Renal cortical epithelial cell (primary cell): ENCODE results near the gene RPL39. TPM values are rescaled to one million over a fixed set of nuclear protein-coding genes. Genes with fewer than 3 reads are reported as not detected.
"Not testable (repeated sequence)": the region's sequence is repeated elsewhere in the genome, so short reads cannot be mapped to it uniquely, and the experiment has no call there.

ENCODE experiments used
- DNase-seq: peaks from one replicate; pipeline ENCODE4 v3.0.0-alpha.2; 2011; ENCODE audit warnings: low read depth
- total RNA-seq: library from RNA; depleted of rRNA; stranded (reverse); fragments of >200 nt; gene quantifications from 2 replicates; pipeline ENCODE4 v1.2.3, GENCODE V29; 2014

The RPL39 gene
- total RNA-seq, result 3,025 and 7,934 TPM in 2 replicates

- DNase-seq, result peak; percentile 80
These were observed at the start of gene RPL39 for GRCh38 chrX:119791437-119792231. Gene RPL39 (minus strand): TSS chrX:119791630. CDS start chrX:119791576, 54 bp downstream.

GRCh38 chrX:119833905-119834304 is 42.5 kb upstream of the RPL39 start:
- DNase-seq, result no peak

GRCh38 chrX:119828446-119828845 is 37.0 kb upstream of the RPL39 start:
- peak; percentile 1 for DNase-seq

- DNase-seq, result peak; percentile 40
These were observed 35.0 kb upstream of the RPL39 start for GRCh38 chrX:119826399-119826959.

- DNase-seq, result not testable (repeated sequence)
These were observed 32.8 kb upstream of the RPL39 start for GRCh38 chrX:119824221-119824620.

DNA sequence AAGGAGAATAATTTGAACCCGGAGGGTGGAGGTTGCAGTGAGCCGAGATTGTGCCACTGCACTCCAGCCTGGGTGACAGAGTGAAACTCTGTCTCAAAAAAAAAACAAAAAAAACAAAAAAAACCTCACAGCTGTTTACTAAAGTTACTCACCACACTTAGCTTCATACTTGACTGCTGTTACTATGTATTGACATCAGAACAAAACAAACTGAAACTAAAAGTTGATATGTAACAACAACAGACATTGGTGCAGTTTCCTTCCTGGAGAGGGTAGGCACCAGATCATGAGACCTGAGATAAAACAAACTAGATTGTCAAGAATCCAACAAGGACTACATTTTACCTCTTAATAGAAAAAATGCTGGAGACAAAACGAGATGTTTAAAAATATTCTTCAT is 30.3 kb upstream of the RPL39 start:
- DNase-seq, result peak; percentile 78

DNA sequence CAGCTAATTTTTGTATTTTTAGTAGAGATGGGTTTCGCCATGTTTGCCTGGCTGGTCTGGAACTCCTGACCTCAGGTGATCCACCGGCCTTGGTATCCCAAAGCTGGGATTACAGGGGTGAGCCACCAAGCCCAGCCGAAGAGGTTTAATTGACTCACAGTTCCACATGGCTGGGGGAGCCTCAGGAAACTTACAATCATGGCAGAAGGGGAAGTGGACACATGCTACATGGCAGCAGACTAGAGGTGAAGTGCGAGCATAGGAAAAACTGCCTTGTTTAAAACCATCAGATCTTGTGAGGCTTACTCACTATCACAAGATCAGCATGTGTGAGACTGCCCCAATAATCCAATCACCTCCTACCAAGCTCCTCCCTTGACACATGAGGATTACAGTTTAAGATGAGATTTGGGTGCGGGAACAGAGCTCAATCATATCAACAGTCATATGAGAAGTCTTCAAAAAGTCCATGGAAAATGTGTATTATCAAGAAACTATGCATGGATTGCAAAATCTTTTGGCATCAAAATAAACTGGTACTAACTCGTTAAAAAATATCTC is 25.8 kb upstream of the RPL39 start:
- no peak for DNase-seq

DNA sequence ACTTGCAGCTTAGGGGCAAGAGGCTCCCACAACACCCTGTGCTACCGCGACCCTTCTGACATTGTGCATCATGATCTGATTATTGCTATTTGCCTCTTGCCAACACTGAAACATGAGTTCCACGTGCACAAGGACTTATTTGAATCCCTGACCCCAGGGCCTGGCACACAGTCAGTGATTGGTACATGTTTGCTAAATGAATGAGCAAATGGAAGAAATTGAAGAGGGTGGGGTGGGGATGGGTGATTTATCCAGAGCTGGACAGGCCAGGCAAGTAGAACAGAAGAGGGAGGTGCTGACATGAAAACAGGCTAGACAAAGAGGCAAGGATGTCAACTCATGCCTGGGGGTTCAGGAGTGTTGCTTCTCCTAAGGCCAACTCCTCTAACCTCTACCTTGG is 24.9 kb upstream of the RPL39 start:
- DNase-seq, result no peak

DNA sequence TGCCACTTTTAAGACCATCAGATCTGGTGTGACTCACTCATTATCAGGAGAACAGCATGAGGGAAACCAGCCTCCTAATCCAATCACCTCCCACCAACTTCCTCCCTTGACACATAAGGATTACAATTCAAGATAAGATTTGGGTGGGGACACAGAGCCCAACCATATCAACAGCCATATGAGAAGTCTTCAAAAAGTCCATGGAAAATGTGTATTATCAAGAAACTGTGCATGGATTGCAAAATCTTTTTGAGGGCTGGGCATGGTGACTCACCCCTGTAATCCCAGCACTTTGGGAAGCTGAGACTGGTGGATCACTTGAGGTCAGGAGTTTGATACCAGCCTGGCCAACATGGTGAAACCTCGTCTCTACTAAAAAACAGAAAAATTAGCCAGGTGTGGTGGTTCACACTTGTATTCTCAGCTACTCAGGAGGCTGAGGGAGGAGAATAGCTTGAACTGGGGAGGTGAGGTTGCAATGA is 17.8 kb upstream of the RPL39 start:
- no peak for DNase-seq

DNA sequence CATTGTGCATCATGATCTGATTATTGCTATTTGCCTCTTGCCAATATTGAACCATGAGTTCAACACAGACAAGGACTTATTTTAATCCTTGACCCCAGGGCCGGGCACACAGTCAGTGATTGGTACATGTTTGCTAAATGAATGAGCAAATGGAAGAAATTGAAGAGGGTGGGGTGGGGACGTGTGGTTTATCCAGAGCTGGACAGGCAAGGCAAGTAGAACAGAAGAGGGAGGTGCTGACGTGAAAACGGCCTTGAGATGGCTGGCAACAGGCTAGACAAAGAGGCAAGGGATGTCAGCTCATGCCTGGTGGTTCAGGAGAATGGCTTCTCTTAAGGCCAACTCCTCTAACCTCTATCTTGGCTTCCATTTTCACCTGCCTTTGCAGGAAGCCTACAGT is 17.0 kb upstream of the RPL39 start:
- DNase-seq, result not testable (repeated sequence)

GRCh38 chrX:119802546-119802945 is 11.1 kb upstream of the RPL39 start:
- DNase-seq, result no peak

- DNase-seq, result no peak
These were observed 10.1 kb upstream of the RPL39 start for GRCh38 chrX:119801253-119802221.

DNA sequence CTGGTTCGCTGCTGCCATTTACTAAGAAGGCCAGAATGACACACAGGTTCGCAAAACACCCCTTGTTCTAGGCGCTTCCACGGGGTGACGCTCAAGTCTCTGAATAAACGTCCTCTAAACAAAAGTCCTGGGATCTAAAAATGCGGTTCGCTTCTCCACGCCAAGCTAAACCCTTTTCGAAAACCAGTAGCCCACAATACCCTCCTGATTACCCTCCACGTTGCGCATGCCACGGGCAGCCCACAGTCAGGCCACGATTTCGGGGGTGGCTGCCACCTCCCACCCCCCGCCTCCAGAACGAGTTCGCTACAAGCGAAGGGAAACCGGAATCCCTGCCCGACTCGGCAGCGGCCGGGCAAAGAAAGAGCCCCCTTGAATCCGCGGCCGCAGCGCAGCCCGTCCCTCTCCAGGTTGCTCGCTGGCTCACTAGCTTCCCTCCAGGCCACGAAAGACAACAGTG is 423 bp downstream of the RPL39 start:
- peak; percentile 25 for DNase-seq

DNA sequence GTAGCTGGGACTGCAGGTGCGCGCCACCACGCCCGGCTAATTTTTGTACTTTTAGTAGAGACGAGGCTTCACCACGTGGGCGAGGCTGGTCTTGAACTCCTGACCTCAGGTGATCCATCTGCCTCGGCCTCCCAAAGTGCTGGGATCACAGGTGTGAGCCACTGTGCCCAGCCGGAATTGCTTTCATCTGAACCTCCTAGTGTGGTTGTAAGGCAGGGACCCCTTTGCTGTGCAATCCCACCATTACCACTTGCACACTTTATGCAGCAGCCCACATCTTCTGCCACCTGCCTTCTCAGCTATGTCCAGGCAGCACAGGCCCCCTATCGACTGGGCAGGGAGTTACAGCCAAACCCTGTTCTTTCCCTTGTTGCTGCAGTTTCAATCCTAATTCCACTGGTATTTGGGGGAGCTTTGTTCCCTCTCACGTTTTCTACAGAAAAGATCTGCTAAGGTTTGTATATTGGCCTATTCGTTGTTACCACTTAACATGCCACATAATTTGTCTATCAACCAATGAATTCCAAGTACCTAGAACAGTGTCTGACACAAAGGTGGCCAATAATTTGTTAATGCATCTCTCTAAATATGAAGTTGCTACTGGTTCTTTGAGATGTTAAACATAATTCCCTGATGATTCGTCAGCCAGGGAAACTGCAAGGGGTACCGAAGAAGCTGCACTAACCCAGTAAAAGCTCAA is 6.5 kb downstream of the RPL39 start:
- no peak for DNase-seq

DNA sequence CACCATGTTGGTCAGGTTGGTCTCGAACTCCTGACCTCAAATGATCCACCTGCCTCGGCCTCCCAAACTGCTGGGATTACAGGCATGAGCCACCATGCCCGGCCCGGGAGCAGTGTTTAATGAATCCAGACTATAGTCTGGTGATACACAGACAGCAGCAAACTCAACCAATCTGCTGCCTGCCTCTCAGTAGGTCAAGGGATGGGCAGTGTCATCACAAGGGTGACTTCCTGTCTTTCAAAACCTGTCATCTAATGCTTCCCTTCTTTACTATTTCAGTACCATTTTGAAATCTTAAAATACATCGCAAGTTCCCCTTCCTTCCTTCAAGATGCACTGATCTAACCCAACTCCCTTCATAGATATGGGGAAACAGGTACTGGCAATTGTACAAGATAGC is 8.4 kb downstream of the RPL39 start:
- DNase-seq, result no peak

DNA sequence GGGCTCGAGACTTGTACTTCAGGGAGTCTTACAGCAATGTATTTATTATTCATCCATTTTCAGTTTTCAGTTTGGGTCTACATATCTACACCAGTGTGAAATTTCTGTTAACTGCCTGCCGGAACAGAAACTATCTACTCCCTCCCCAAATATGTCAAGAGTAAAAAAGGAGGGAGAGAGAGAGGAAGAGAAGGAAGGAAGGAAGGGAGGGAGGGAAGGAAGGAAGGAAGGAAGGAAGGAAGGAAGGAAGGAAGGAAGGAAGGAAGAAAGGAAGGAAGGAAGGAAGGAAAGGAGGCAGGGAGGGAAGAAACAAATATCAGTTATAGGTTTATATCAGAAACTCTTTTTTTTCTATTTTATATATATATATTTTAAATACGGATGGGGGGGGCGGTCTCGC is 12.6 kb downstream of the RPL39 start:
- DNase-seq, result no peak

- DNase-seq, result no peak
These were observed 15.8 kb downstream of the RPL39 start for GRCh38 chrX:119775517-119776238.

DNA sequence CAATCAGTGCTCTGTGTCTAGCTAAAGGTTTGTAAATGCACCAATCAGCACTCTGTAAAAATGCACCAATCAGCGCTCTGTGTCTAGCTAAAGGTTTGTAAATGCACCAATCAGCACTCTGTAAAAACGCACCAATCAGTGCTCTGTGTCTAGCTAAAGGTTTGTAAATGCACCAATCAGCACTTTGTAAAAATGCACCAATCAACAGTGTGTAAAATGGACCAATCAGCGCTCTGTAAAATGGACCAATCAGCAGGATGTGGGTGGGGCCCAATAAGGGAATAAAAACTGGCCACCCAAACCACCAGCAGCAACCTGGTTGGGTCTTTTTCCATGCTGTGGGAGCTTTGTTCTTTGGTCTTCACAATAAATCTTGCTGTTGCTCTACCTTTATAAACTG is 22.0 kb downstream of the RPL39 start:
- DNase-seq, result not testable (repeated sequence)

DNA sequence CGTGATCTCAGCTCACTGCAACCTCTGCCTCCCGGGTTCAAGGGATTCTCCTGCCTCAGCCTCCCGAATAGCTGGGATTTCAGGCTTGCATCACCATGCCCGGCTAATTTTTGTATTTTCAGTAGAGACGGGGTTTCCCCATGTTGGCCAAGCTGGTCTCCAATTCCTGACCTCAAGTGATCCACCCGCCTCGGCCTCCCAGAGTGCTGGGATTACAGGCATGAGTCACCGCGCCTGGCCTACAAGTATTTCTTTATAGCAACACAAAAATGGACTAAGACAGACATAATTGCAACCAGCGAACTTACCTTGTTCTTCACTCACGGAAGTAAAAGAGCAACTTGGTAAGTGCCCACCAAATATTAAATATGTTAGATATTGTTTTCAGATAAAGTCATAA is 23.0 kb downstream of the RPL39 start:
- not testable (repeated sequence) for DNase-seq

GRCh38 chrX:119763836-119764387 is 27.5 kb downstream of the RPL39 start:
- DNase-seq, result no peak
